ENCODE results near the gene ADAM22.
"Not testable (repeated sequence)": the region's sequence is repeated elsewhere in the genome, so short reads cannot be mapped to it uniquely, and the experiment has no call there.

The ADAM22 gene

DNA sequence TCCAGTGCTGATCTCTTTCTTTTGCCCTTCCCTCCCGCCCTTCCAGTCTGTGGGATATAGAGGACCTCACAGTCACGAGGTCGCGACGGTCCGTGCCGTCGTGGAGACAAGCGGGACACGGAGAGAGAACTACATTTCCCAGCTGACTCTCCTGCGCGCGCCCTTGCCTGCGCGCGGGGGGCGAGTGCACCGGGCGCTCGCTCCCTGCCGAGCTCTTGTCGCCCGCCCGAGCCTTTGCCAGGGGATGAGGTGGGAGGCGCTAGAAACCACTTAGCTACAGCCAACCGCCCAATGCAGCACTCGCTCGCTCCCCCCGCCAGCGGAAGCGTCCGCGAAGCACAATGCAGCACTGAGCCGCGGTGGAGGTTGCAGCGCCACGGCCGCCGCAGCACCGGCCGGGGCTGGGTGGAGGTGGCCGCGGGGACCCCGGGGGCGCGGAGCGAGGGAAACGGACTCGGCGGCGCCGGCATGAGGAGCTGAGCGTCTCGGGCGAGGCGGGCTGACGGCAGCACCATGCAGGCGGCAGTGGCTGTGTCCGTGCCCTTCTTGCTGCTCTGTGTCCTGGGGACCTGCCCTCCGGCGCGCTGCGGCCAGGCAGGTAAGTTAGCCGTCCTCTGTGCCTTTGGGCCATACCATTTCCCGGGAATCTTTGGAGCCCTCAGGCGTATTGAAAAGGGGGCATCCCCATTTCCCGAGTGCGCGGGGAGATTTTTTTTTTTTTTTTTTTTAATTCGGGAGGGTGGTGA lies at the start of gene ADAM22:
Gene ADAM22, plus strand, starts transcription at position 299 of the 746 bp plus-strand sequence. Its CDS starts 215 bp downstream, at position 514.
- no peaks in the 10 kb centered on the region for H3K27me3 ChIP-seq (ENCODE audit: control insufficient read depth in 5 of 5, insufficient read depth in 4 of 5, low read length in 5 of 5)

DNA sequence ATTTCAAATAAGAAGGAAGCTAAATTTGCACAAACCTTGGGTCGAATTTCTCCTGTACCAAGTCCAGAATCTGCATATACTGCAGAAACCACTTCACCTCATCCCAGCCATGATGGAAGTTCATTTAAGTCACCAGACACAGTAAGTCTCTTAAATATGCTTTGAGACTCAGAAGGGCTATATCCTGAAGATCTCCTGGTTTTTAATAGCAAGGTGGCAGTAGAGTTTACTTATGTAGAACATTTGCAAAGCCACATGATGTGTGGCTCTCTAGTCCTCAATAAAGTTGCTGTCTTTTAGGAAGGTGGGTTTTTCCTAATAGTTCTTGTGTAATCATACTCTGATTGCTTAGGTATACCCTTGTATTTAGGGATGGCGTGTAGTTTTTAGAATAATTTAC lies 49.0 kb upstream of the ADAM22 start:
- H3K27ac ChIP-seq (ENCODE audit: low read depth, low read length): no peak overlapping the region

More for the DNA sequence above, at the start of gene ADAM22:
- Histone ChIP-seq H3K9ac (ENCODE audit: low read length in 5 of 5) (peak within 1 kb of the TSS in 4 of 5 donors; percentile 39 to 69 (median 56)), H3K4me1 (ENCODE audit: control insufficient read depth in 5 of 5, insufficient read depth in 5 of 5, low read length in 5 of 5) (peaks cover 0 to 21% (median 17%) of the 10 kb centered on the region in 5 donors), H3K4me3 (ENCODE audit: low read depth in 1 of 5, low read length in 5 of 5) (peak within 1 kb of the TSS; percentile 81 to 90 (median 85)), H3K27ac (ENCODE audit: low read depth, low read length) (no peak within 1 kb of the TSS), H3K9me3 (ENCODE audit: control insufficient read depth in 5 of 5, low read length in 5 of 5) (no peaks in the 10 kb centered on the region), H3K36me3 (ENCODE audit: control insufficient read depth in 5 of 5, insufficient read depth in 5 of 5, low read length in 5 of 5) (no peaks in the 10 kb centered on the region)

GRCh38 chr7:87886875-87887274 lies 47.2 kb upstream of the ADAM22 start:
- H3K4me3 ChIP-seq (ENCODE audit: low read depth in 1 of 5, low read length in 5 of 5): no peak overlapping the region
- H3K9ac ChIP-seq (ENCODE audit: low read length in 5 of 5): no peak overlapping the region
- no peaks in the 10 kb centered on the region for H3K4me1 ChIP-seq (ENCODE audit: control insufficient read depth in 5 of 5, insufficient read depth in 5 of 5, low read length in 5 of 5)
- no peaks in the 10 kb centered on the region for H3K9me3 ChIP-seq (ENCODE audit: control insufficient read depth in 5 of 5, low read length in 5 of 5)
- H3K36me3 ChIP-seq (ENCODE audit: control insufficient read depth in 5 of 5, insufficient read depth in 5 of 5, low read length in 5 of 5): peaks cover 0 to 3% (median 2%) of the 10 kb centered on the region in 5 donors
- no peaks in the 10 kb centered on the region for H3K27me3 ChIP-seq (ENCODE audit: control insufficient read depth in 5 of 5, insufficient read depth in 4 of 5, low read length in 5 of 5)
- no peak overlapping the region for H3K27ac ChIP-seq (ENCODE audit: low read depth, low read length)

More for the DNA sequence above, 49.0 kb upstream of the ADAM22 start:
- Histone ChIP-seq H3K4me1 (ENCODE audit: control insufficient read depth in 5 of 5, insufficient read depth in 5 of 5, low read length in 5 of 5) (no peaks in the 10 kb centered on the region), H3K9me3 (ENCODE audit: control insufficient read depth in 5 of 5, low read length in 5 of 5) (no peaks in the 10 kb centered on the region), H3K4me3 (ENCODE audit: low read depth in 1 of 5, low read length in 5 of 5) (no peak overlapping the region), H3K27me3 (ENCODE audit: control insufficient read depth in 5 of 5, insufficient read depth in 4 of 5, low read length in 5 of 5) (no peaks in the 10 kb centered on the region), H3K9ac (ENCODE audit: low read length in 5 of 5) (no peak overlapping the region), H3K36me3 (ENCODE audit: control insufficient read depth in 5 of 5, insufficient read depth in 5 of 5, low read length in 5 of 5) (peaks cover 0 to 3% (median 2%) of the 10 kb centered on the region in 5 donors)

GRCh38 chr7:87895363-87895762 lies 38.7 kb upstream of the ADAM22 start:
- H3K4me3 ChIP-seq (ENCODE audit: low read depth in 1 of 5, low read length in 5 of 5): no peak overlapping the region

DNA sequence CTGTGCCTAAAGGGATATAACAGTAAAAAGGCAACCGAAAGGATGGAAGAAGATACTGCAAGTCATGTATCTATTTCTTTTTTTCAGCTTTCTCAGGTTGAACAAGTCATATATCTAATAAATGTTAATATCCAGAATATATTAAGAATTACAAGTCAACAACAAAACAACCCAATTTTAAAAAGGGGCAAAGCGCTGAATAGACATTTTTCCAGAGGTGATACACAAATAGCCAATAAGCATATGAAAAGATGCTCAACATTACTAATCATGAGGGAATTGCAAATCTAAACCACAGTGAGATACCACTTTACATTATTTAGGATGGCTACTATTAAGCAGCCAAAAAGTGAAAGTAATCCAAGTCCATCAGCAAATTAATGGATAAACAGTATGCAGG lies 34.8 kb upstream of the ADAM22 start:
- no peak overlapping the region for H3K27ac ChIP-seq (ENCODE audit: low read depth, low read length)
- no peak overlapping the region for H3K4me3 ChIP-seq (ENCODE audit: low read depth in 1 of 5, low read length in 5 of 5)
- H3K9ac ChIP-seq (ENCODE audit: low read length in 5 of 5): no peak overlapping the region
- no peaks in the 10 kb centered on the region for H3K9me3 ChIP-seq (ENCODE audit: control insufficient read depth in 5 of 5, low read length in 5 of 5)
- no peaks in the 10 kb centered on the region for H3K4me1 ChIP-seq (ENCODE audit: control insufficient read depth in 5 of 5, insufficient read depth in 5 of 5, low read length in 5 of 5)
- H3K36me3 ChIP-seq (ENCODE audit: control insufficient read depth in 5 of 5, insufficient read depth in 5 of 5, low read length in 5 of 5): peaks cover 0 to 10% (median 2%) of the 10 kb centered on the region in 5 donors
- no peaks in the 10 kb centered on the region for H3K27me3 ChIP-seq (ENCODE audit: control insufficient read depth in 5 of 5, insufficient read depth in 4 of 5, low read length in 5 of 5)

More at GRCh38 chr7:87895363-87895762, 38.7 kb upstream of the ADAM22 start:
- Histone ChIP-seq H3K4me1 (ENCODE audit: control insufficient read depth in 5 of 5, insufficient read depth in 5 of 5, low read length in 5 of 5) (no peaks in the 10 kb centered on the region), H3K9ac (ENCODE audit: low read length in 5 of 5) (no peak overlapping the region), H3K27me3 (ENCODE audit: control insufficient read depth in 5 of 5, insufficient read depth in 4 of 5, low read length in 5 of 5) (no peaks in the 10 kb centered on the region), H3K9me3 (ENCODE audit: control insufficient read depth in 5 of 5, low read length in 5 of 5) (no peaks in the 10 kb centered on the region), H3K36me3 (ENCODE audit: control insufficient read depth in 5 of 5, insufficient read depth in 5 of 5, low read length in 5 of 5) (peaks cover 0 to 10% (median 2%) of the 10 kb centered on the region in 5 donors), H3K27ac (ENCODE audit: low read depth, low read length) (no peak overlapping the region)

DNA sequence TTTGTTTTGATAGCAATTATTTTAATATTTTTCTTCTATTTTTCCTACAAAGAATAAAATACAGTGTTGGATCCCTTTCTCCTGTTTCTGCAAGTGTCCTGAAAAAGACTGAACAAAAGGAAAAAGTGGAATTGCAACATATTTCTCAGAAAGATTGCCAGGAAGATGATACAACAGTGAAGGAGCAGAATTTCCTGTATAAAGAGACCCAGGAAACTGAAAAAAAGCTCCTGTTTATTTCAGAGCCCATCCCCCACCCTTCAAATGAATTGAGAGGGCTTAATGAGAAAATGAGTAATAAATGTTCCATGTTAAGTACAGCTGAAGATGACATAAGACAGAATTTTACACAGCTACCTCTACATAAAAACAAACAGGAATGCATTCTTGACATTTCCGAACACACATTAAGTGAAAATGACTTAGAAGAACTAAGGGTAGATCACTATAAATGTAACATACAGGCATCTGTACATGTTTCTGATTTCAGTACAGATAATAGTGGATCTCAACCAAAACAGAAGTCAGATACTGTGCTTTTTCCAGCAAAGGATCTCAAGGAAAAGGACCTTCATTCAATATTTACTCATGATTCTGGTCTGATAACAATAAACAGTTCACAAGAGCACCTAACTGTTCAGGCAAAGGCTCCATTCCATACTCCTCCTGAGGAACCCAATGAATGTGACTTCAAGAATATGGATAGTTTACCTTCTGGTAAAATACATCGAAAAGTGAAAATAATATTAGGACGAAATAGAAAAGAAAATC lies 26.7 kb upstream of the ADAM22 start:
- not testable (repeated sequence) for H3K4me1 ChIP-seq (ENCODE audit: control insufficient read depth in 5 of 5, insufficient read depth in 5 of 5, low read length in 5 of 5); H3K9me3 ChIP-seq (ENCODE audit: control insufficient read depth in 5 of 5, low read length in 5 of 5); H3K27me3 ChIP-seq (ENCODE audit: control insufficient read depth in 5 of 5, insufficient read depth in 4 of 5, low read length in 5 of 5); H3K4me3 ChIP-seq (ENCODE audit: low read depth in 1 of 5, low read length in 5 of 5); H3K9ac ChIP-seq (ENCODE audit: low read length in 5 of 5); H3K27ac ChIP-seq (ENCODE audit: low read depth, low read length); H3K36me3 ChIP-seq (ENCODE audit: control insufficient read depth in 5 of 5, insufficient read depth in 5 of 5, low read length in 5 of 5)

GRCh38 chr7:87908814-87909213 lies 25.2 kb upstream of the ADAM22 start:
- not testable (repeated sequence) for H3K4me3 ChIP-seq (ENCODE audit: low read depth in 1 of 5, low read length in 5 of 5); H3K36me3 ChIP-seq (ENCODE audit: control insufficient read depth in 5 of 5, insufficient read depth in 5 of 5, low read length in 5 of 5); H3K4me1 ChIP-seq (ENCODE audit: control insufficient read depth in 5 of 5, insufficient read depth in 5 of 5, low read length in 5 of 5); H3K9ac ChIP-seq (ENCODE audit: low read length in 5 of 5); H3K9me3 ChIP-seq (ENCODE audit: control insufficient read depth in 5 of 5, low read length in 5 of 5); H3K27ac ChIP-seq (ENCODE audit: low read depth, low read length); H3K27me3 ChIP-seq (ENCODE audit: control insufficient read depth in 5 of 5, insufficient read depth in 4 of 5, low read length in 5 of 5)

GRCh38 chr7:87912121-87912520 lies 21.9 kb upstream of the ADAM22 start:
- Histone ChIP-seq H3K9me3 (ENCODE audit: control insufficient read depth in 5 of 5, low read length in 5 of 5) (no peaks in the 10 kb centered on the region), H3K27me3 (ENCODE audit: control insufficient read depth in 5 of 5, insufficient read depth in 4 of 5, low read length in 5 of 5) (no peaks in the 10 kb centered on the region), H3K9ac (ENCODE audit: low read length in 5 of 5) (no peak overlapping the region), H3K4me3 (ENCODE audit: low read depth in 1 of 5, low read length in 5 of 5) (no peak overlapping the region), H3K36me3 (ENCODE audit: control insufficient read depth in 5 of 5, insufficient read depth in 5 of 5, low read length in 5 of 5) (peaks cover 0 to 3% (median 0%) of the 10 kb centered on the region in 5 donors), H3K4me1 (ENCODE audit: control insufficient read depth in 5 of 5, insufficient read depth in 5 of 5, low read length in 5 of 5) (peaks cover 0 to 2% (median 0%) of the 10 kb centered on the region in 5 donors), H3K27ac (ENCODE audit: low read depth, low read length) (no peak overlapping the region)

GRCh38 chr7:87918740-87919139 lies 15.3 kb upstream of the ADAM22 start:
- H3K9me3 ChIP-seq (ENCODE audit: control insufficient read depth in 5 of 5, low read length in 5 of 5): no peaks in the 10 kb centered on the region
- H3K4me1 ChIP-seq (ENCODE audit: control insufficient read depth in 5 of 5, insufficient read depth in 5 of 5, low read length in 5 of 5): no peaks in the 10 kb centered on the region
- no peaks in the 10 kb centered on the region for H3K36me3 ChIP-seq (ENCODE audit: control insufficient read depth in 5 of 5, insufficient read depth in 5 of 5, low read length in 5 of 5)
- no peaks in the 10 kb centered on the region for H3K27me3 ChIP-seq (ENCODE audit: control insufficient read depth in 5 of 5, insufficient read depth in 4 of 5, low read length in 5 of 5)
- H3K27ac ChIP-seq (ENCODE audit: low read depth, low read length): no peak overlapping the region
- H3K4me3 ChIP-seq (ENCODE audit: low read depth in 1 of 5, low read length in 5 of 5): no peak overlapping the region
- no peak overlapping the region for H3K9ac ChIP-seq (ENCODE audit: low read length in 5 of 5)

DNA sequence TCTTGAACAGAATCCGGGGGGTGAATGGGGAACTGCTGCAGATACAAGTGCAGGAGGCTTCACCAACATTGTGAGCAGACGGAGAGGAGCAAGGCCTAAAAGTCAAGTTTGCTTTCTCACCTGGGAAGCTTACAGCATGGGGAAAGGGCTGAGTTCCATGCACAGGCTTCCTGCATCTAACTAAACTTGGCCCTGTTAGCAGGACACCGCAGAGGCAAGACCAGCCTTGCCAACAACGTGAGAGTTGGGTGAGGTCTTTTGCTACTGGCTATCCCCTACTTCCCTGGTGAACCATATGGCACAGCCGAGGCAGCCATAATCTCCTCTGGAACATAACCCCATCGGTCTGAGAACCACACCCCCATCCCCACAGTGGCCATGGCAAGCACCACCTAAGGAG lies 14.2 kb upstream of the ADAM22 start:
- Histone ChIP-seq H3K9me3 (ENCODE audit: control insufficient read depth in 5 of 5, low read length in 5 of 5) (no peaks in the 10 kb centered on the region), H3K4me1 (ENCODE audit: control insufficient read depth in 5 of 5, insufficient read depth in 5 of 5, low read length in 5 of 5) (no peaks in the 10 kb centered on the region), H3K4me3 (ENCODE audit: low read depth in 1 of 5, low read length in 5 of 5) (no peak overlapping the region)

More for the DNA sequence above, 14.2 kb upstream of the ADAM22 start:
- Histone ChIP-seq H3K27ac (ENCODE audit: low read depth, low read length) (no peak overlapping the region), H3K9ac (ENCODE audit: low read length in 5 of 5) (no peak overlapping the region), H3K36me3 (ENCODE audit: control insufficient read depth in 5 of 5, insufficient read depth in 5 of 5, low read length in 5 of 5) (no peaks in the 10 kb centered on the region), H3K27me3 (ENCODE audit: control insufficient read depth in 5 of 5, insufficient read depth in 4 of 5, low read length in 5 of 5) (no peaks in the 10 kb centered on the region)
